ENCODE data around the gene SATB2.

DNA sequence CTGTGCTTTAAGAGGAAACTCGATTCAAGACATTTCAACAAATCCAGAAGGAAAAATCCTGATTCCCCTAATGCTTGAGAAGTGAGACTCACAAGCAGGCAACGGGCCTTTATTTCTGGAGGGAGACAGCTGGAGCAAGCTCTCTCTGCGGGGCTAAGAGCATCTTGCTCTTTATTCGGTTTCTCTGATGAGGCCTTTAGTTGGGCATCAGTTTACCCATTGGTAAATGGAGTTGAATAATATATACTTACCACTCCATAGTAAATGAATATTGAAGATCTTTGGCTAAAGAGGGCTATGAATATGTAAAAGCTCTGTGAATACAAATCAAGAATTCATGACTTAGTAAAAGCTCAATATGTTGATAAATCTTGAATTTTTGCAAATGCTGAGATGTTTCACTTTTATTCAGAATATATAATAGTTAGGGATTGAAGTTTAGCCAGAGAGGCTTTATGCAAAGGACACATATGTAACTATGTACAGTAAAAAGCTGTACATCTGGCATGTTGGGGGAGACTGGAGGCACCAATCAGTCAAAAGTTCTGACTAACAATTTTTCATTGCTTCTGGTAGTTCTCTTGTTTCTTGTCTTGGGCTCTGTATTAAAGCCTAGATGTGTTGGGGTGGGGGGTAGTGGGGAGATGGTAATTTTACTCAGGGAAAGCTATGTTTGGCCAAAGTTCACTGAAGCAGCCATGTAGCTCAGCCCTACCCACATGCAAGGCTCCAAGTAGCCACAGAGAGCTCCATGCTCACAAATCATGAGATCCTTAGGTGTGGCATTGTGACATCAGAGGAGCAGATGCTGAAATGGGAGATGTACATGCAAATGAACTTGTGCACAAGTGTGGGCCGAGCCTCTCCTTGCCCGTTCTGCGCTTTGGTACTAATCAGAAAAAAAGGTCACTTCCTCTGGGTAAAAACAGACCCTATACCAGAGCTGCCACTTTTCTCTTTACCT, 200.2 kb downstream of the SATB2 start:
- TF ChIP-seq EZH2phosphoT487 (IDR thresholded peaks at IDR 0.05; ENCODE audit: insufficient read depth, low read depth) (no peak), EZH2 (IDR thresholded peaks at IDR 0.05; ENCODE audit: insufficient read depth, poor library complexity, severe bottlenecking) (no peak)

All from GM23248 (cell line).